ENCODE data around the gene MICU2.

MICU2 gene

GRCh38 chr13:21544515-21544914, 59.5 kb downstream of the MICU2 start:
- no peak for DNase-seq (ENCODE audit: low spot score)

GRCh38 chr13:21542563-21542962, 61.4 kb downstream of the MICU2 start:
- DNase-seq (ENCODE audit: low spot score) = no peak

DNA sequence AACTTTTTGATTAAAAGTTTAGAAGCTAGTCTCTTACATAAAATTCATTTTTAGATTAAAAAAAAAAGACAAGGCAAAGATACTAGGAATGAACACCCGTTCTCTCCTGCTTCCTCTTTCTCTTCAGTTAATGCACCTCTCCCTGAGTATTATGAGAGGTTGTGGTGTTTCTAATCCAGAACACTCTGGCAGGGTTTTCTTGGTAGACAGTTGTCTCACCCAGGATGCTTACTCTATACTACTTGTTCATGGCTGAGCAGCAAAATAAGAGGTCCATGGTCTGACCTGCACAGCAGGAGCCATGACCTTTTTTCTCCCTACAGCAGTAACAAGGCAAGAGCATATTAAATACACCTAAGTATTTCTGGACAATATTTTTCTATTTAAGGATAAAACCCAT, 62.0 kb downstream of the MICU2 start:
- DNase-seq (ENCODE audit: low spot score) = no peak

- DNase-seq (ENCODE audit: low spot score) = no peak
Measured at GRCh38 chr13:21541271-21541670, 62.7 kb downstream of the MICU2 start.

- DNase-seq (ENCODE audit: low spot score) = no peak
Measured at GRCh38 chr13:21539687-21540086, 64.3 kb downstream of the MICU2 start.

- DNase-seq (ENCODE audit: low spot score) = no peak
Measured at GRCh38 chr13:21538753-21539152, 65.2 kb downstream of the MICU2 start.

- no peak for DNase-seq (ENCODE audit: low spot score)
Measured at GRCh38 chr13:21538280-21538679, 65.7 kb downstream of the MICU2 start.

- no peak for DNase-seq (ENCODE audit: low spot score)
Measured at GRCh38 chr13:21537105-21537504, 66.9 kb downstream of the MICU2 start.

DNA sequence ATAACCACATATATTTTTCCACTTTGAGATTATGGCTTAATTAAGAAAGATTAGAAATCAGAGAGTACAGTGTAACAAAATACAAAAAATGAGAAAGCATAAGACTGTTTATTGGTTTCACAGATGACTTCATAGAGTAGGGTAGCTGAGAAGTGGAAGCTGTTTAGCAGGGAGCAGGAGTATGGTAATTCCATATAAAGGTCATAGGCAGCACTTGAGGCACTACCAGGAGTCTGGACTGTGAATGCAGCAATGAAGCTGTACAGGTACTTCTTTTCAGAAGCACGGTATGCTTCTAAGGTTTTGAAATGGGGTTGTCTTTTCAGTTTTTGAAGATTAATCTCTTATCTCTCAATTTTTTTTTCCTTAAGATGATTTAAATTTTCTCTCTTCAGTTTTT, 69.2 kb downstream of the MICU2 start:
- DNase-seq (ENCODE audit: low spot score) = no peak

GRCh38 chr13:21531455-21531854, 72.5 kb downstream of the MICU2 start:
- no peak for DNase-seq (ENCODE audit: low spot score)

DNA sequence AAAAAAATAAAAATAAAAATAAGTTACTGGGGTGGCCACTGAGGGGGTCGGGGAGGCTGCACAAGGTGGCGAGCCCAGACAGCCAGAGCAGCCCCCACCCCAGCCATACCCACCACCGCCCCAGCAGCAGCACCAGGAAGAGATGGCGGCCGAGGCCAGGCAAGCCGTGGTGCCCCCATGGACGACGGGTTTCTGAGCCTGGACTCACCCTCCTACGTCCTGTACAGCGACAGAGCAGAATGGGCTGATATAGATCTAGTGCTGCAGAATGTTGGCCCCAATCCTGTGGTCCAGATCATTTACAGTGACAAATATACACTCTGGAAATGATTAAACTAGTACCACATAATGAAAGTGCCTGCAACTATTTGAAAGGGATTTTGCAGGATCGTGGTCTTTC, 73.3 kb downstream of the MICU2 start:
- DNase-seq (ENCODE audit: low spot score) = no peak

DNA sequence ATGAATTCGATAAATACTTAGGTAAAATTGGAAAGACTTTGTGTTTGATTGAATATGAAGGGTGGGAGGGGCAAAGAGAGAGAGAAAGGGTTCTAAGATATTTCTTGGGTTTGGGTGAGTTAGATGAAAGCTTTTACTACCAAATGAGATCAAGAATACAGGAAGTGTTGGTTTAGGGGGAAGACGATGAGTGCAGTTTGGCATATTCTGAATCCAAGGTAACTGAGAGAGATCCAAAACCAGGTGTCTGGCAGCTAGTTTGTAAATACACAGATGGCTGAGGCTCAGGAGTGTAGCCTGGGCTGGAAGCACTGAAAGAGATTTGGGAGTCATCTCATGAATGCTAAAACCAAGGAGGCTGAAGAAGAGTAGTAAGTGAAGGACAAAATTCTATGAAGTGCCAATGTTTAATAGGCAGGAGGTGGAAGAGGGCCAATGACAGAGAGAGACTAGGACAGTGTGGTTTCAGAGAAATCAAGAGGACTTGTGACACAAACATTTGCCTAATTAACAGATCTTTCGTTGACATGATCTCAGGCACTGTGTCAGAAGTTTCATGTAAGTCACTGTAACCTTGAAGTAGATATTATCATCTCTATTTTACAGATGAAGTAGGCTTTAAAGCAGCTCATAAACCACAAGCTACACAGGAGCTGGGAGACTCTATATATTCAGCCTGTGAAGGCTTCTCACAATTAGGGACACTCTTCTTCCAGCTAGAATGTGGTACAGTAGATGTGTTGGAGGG, 74.7 kb downstream of the MICU2 start:
- DNase-seq (ENCODE audit: low spot score) = no peak

- DNase-seq (ENCODE audit: low spot score) = no peak
Measured at GRCh38 chr13:21528616-21529015, 75.4 kb downstream of the MICU2 start.

- no peak for DNase-seq (ENCODE audit: low spot score)
Measured at GRCh38 chr13:21526707-21527540, 77.0 kb downstream of the MICU2 start.

DNA sequence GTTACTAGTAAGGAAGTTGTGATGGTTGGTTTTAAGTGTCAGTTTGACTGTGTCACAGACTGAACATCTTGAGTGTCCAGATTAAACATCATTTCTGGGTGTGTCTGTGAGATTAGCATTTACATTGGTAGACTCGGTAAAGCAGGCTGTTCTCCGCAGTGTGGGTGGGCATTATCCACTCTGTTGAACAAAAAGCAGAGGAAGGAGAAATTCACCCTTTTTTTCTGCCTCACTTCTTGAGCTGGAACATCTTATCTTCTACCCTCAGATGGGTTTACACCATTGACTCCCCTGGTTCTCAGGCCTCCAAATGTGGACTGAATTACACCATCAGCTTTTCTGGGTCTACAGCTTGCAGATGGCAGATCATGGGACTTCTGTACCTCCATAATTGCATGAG, 81.1 kb downstream of the MICU2 start:
- no peak for DNase-seq (ENCODE audit: low spot score)

GRCh38 chr13:21522130-21522529, 81.8 kb downstream of the MICU2 start:
- no peak for DNase-seq (ENCODE audit: low spot score)

DNA sequence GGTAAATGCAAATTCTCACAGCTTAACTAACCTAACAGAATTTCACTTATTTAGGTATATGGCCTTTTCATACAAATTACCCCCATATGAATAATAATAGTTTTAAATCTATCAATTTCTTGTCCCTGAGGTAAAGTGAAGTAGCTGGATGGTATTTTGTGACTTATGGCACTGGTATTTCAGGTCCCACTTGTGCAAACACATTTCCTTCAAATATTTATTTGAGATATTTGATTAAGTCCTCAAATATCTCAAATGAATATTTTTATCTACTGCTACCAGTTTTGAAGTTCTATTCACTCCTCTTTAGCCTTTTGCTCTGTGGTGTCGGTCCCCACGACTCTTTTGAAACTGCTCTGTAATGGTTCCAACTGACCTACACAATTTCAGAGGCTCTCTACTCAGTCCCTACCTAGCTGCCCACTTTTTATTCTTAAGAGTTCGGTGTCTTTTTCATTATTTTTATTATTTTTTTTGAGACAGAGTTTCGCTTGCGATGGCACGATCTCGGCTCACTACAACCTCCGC, 85.3 kb downstream of the MICU2 start:
- no peak for DNase-seq (ENCODE audit: low spot score)

GRCh38 chr13:21517576-21517975, 86.4 kb downstream of the MICU2 start:
- DNase-seq (ENCODE audit: low spot score) = no peak

DNA sequence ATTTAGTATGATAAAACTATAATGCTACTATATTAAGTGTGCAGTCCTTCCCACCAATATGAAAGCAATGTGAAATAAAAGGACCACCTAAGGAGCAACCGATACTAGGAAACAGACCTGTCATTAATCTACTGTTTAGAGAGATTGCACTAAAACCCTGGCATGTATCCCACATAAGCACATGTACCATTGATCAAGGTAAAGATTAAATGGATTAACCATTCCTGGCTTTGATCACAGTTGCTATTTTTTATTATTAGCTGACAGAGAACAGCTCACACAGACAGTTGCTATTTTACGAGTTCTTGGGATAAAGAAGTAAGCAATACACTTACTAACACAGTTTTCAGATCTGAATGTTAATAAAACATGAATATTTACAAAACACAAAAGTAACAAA, 87.2 kb downstream of the MICU2 start:
- DNase-seq (ENCODE audit: low spot score) = no peak

DNA sequence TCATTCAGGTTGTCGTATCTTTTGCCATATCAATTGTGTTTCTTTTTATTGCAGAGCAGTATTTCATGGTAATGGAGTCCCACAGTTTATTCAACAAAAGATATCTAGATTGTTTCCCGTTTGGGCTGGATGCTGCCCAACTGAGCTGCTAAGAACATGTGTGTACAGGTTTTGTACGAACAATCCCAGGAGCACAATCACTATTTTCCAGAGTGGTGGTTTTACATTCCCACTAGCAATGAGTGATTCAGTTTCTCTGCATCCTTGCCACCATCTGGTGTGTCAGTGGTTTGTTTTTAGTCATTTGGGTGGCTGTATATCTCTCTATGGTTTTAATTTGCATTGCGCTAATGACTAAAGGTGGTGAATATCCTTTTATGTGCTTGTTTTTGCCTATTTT, 92.1 kb downstream of the MICU2 start:
- no peak for DNase-seq (ENCODE audit: low spot score)

GRCh38 chr13:21504379-21504778, 99.6 kb downstream of the MICU2 start:
- DNase-seq (ENCODE audit: low spot score) = no peak

- DNase-seq (ENCODE audit: low spot score) = peak; percentile 13
Measured at GRCh38 chr13:21501686-21502085, 102.3 kb downstream of the MICU2 start.

- no peak for DNase-seq (ENCODE audit: low spot score)
Measured at GRCh38 chr13:21486322-21486721, 117.6 kb downstream of the MICU2 start.

Data from NAMALWA (cell line).